Fibroblast of lung (primary cell): ENCODE data around the gene HNRNPU. TPM values are rescaled to one million over a fixed set of nuclear protein-coding genes. Genes with fewer than 3 reads are reported as not detected.

Source experiments
- DNase-seq, 2 donors: peaks; one replicate each; pipeline versions ENCODE4 v3.0.0 to v3.0.0-alpha.2; 2010; ENCODE audit warnings: low read depth in 2 of 2
- H2AFZ ChIP-seq: 2 replicates; pipeline ENCODE4 v1.5.1; 2012; ENCODE audit warnings: low read length, control low read depth, inconsistent platforms
- H3K27ac ChIP-seq: 2 replicates; pipeline ENCODE4 v1.5.1; 2011; ENCODE audit warnings: low read length, control low read depth; ENCODE audit not compliant: insufficient read depth
- H3K27me3 ChIP-seq: 2 replicates; pipeline ENCODE4 v1.5.1; 2011; ENCODE audit warnings: mild to moderate bottlenecking, low read length; ENCODE audit not compliant: control insufficient read depth, insufficient read depth
- H3K36me3 ChIP-seq: 2 replicates; pipeline ENCODE4 v1.5.1; 2011; ENCODE audit warnings: low read length; ENCODE audit not compliant: control insufficient read depth, insufficient read depth
- H3K4me1 ChIP-seq: 2 replicates; pipeline ENCODE4 v1.5.1; 2011; ENCODE audit warnings: low read length; ENCODE audit not compliant: control insufficient read depth, insufficient read depth; ENCODE audit errors: extremely low read depth
- H3K4me2 ChIP-seq: 2 replicates; pipeline ENCODE4 v1.5.1; 2011; ENCODE audit warnings: low read length, control low read depth; ENCODE audit not compliant: insufficient read depth; ENCODE audit errors: extremely low read depth
- H3K4me3 ChIP-seq, 4 experiments: fragments of 200-600 bp in 1 of 4; sonication (generic) in 1 of 4; replicated peaks in 1 of 4; 2 replicates each; pipeline ENCODE4 v1.5.1; 2011 to 2016; ENCODE audit warnings: low read length in 4 of 4, low read depth in 3 of 4, mild to moderate bottlenecking in 3 of 4, control low read depth in 2 of 4, inconsistent platforms in 1 of 4, mixed read lengths in 1 of 4; ENCODE audit not compliant: insufficient read depth in 1 of 4; ENCODE audit errors: control extremely low read depth in 1 of 4
- H3K79me2 ChIP-seq: 2 replicates; pipeline ENCODE4 v1.5.1; 2012; ENCODE audit warnings: mild to moderate bottlenecking, low read length, inconsistent platforms; ENCODE audit not compliant: control insufficient read depth, insufficient read depth
- H3K9ac ChIP-seq: 2 replicates; pipeline ENCODE4 v1.5.1; 2011; ENCODE audit warnings: mild to moderate bottlenecking, low read length, control low read depth; ENCODE audit not compliant: insufficient read depth
- H3K9me3 ChIP-seq: 2 replicates; pipeline ENCODE4 v1.5.1; 2012; ENCODE audit warnings: low read depth, low read length; ENCODE audit not compliant: control insufficient read depth, insufficient read depth
- H4K20me1 ChIP-seq: 2 replicates; pipeline ENCODE4 v1.5.1; 2011; ENCODE audit warnings: low read length; ENCODE audit not compliant: control insufficient read depth, insufficient read depth; ENCODE audit errors: extremely low read depth
- CTCF ChIP-seq, 2 donors: IDR thresholded peaks in 1 of 2; conservative IDR thresholded peaks in 1 of 2; 1 replicate in 1 of 2; 2 replicates in 1 of 2; pipeline ENCODE4 v1.5.1; 2011 to 2012; ENCODE audit warnings: low read length in 2 of 2, control low read depth in 1 of 2, inconsistent platforms in 1 of 2, low read depth in 1 of 2, mild to moderate bottlenecking in 1 of 2
- EZH2 ChIP-seq: IDR thresholded peaks from 2 replicates; pipeline ENCODE4 v1.5.1; 2012; ENCODE audit warnings: low read length, control low read depth, mild to moderate bottlenecking; ENCODE audit errors: missing control alignments
- polyA plus RNA-seq, 2 donors: library from polyadenylated mRNA; depleted of rRNA in 1 of 2; stranded (reverse) in 1 of 2; unstranded in 1 of 2; fragments of >200 nt; gene quantifications; 2 replicates each; pipeline ENCODE4 v1.2.1, GENCODE V29; 2011 to 2012; ENCODE audit warnings: missing spikeins in 1 of 2
- total RNA-seq: library from RNA; depleted of rRNA; stranded (reverse); fragments of >200 nt; gene quantifications from 2 replicates; pipeline ENCODE4 v1.2.1, GENCODE V29; 2014

HNRNPU gene
- total and polyA plus RNA-seq, 2 donors (not counting 1 experiment from before 2014, with no cell fraction given), result 231 to 383 TPM

GRCh38 chr1:244801246-244801645 lies 63.1 kb downstream of the HNRNPU start:
- Histone ChIP-seq H3K4me1 (no peaks in the 10 kb centered on the region), H3K27me3 (no peaks in the 10 kb centered on the region), H3K4me2 (no peak overlapping the region), H3K27ac (no peak overlapping the region), H3K9me3 (no peaks in the 10 kb centered on the region), H3K79me2 (no peaks in the 10 kb centered on the region), H2AFZ (no peak overlapping the region), H3K36me3 (no peaks in the 10 kb centered on the region), H3K9ac (no peak overlapping the region), H4K20me1 (no peaks in the 10 kb centered on the region), H3K4me3 (no peak overlapping the region)
- TF ChIP-seq EZH2 (no peak), CTCF (conservative IDR thresholded peaks at IDR 0.05 in 1 of 2, IDR thresholded peaks at IDR 0.05 in 1 of 2; ENCODE audit: low read depth in 1 of 2, low read length in 2 of 2) (peak; percentile 62 to 64)
- DNase-seq, result peak; percentile 21 to 34

- DNase-seq, result no peak
These were observed 63.5 kb downstream of the HNRNPU start for GRCh38 chr1:244800821-244801220.

More at GRCh38 chr1:244800821-244801220, 63.5 kb downstream of the HNRNPU start:
- no peak overlapping the region for H2AFZ ChIP-seq
- H3K9me3 ChIP-seq, result no peaks in the 10 kb centered on the region
- no peak overlapping the region for H3K4me2 ChIP-seq
- no peaks in the 10 kb centered on the region for H4K20me1 ChIP-seq
- H3K36me3 ChIP-seq, result no peaks in the 10 kb centered on the region
- no peak for TF ChIP-seq EZH2
- TF ChIP-seq CTCF (conservative IDR thresholded peaks at IDR 0.05 in 1 of 2, IDR thresholded peaks at IDR 0.05 in 1 of 2; ENCODE audit: low read depth in 1 of 2, low read length in 2 of 2), result no peak
- H3K79me2 ChIP-seq, result no peaks in the 10 kb centered on the region
- no peak overlapping the region for H3K4me3 ChIP-seq
- no peaks in the 10 kb centered on the region for H3K27me3 ChIP-seq
- H3K4me1 ChIP-seq, result no peaks in the 10 kb centered on the region
- no peak overlapping the region for H3K9ac ChIP-seq
- no peak overlapping the region for H3K27ac ChIP-seq

Other genes with a start within 250 kb of the HNRNPU start
- gene DESI2, start 211.4 kb downstream of the HNRNPU start, total RNA-seq, result 47.2 and 49.3 TPM in 2 replicates
- 38.8 and 40.2 TPM in 2 replicates for gene DESI2, start 211.4 kb downstream of the HNRNPU start, polyA plus RNA-seq
- 14.9 and 22.8 TPM in 2 replicates for gene COX20, start 28.9 kb downstream of the HNRNPU start, total RNA-seq
- gene COX20, start 28.9 kb downstream of the HNRNPU start, polyA plus RNA-seq, result 51.5 and 51.9 TPM in 2 replicates